ENCODE measurements around the gene NFKB1.
A peak's percentile ranks its signal among the peaks of the same experiment; 100 is the strongest.
"Not testable (repeated sequence)": the region's sequence is repeated elsewhere in the genome, so short reads cannot be mapped to it uniquely, and the experiment has no call there.

Gene NFKB1

GRCh38 chr4:102599886-102600285 is 98.7 kb downstream of the NFKB1 start:
- DNase-seq (ENCODE audit: low read depth): no peak

GRCh38 chr4:102600689-102601088 is 99.5 kb downstream of the NFKB1 start:
- DNase-seq (ENCODE audit: low read depth): no peak

DNA sequence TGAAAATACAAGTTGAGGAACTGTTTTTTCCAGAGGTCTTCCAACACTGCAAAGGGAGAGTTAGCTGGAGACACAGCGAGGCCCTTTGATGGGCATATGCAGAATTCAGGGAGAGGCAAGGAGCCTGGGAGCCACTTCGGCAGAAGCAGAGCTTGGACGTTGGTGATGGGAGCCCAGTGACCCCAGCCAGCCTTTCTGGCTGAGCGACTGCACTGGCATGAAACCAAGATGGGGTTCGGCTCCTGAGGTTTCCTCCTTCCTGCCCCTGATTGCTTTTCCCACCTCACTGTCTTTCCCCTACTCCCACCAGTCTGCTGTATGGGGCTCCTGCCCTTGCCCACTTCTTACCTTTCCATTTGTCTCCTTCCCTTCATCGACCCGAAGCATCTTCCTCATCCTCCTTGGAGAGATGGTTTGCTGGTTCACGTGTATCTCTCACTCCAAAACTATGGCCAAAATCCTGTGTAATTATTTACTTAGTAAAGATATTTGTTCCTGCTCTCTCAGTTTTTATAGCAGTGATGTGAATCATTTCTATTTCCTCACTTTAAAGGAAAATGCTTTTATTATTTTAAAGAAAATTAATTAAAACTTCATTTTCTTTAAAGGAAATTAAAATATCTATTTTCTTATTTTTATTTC is 100.5 kb downstream of the NFKB1 start:
- DNase-seq (ENCODE audit: low read depth): no peak

- DNase-seq (ENCODE audit: low read depth): no peak
These were observed 103.2 kb downstream of the NFKB1 start for GRCh38 chr4:102604222-102604940.

GRCh38 chr4:102606261-102606660 is 105.1 kb downstream of the NFKB1 start:
- DNase-seq (ENCODE audit: low read depth): no peak

- DNase-seq (ENCODE audit: low read depth): no peak
These were observed 105.8 kb downstream of the NFKB1 start for GRCh38 chr4:102606846-102607450.

- no peak for DNase-seq (ENCODE audit: low read depth)
These were observed 107.0 kb downstream of the NFKB1 start for GRCh38 chr4:102608190-102608589.

GRCh38 chr4:102610007-102610406 is 108.8 kb downstream of the NFKB1 start:
- DNase-seq (ENCODE audit: low read depth): no peak

DNA sequence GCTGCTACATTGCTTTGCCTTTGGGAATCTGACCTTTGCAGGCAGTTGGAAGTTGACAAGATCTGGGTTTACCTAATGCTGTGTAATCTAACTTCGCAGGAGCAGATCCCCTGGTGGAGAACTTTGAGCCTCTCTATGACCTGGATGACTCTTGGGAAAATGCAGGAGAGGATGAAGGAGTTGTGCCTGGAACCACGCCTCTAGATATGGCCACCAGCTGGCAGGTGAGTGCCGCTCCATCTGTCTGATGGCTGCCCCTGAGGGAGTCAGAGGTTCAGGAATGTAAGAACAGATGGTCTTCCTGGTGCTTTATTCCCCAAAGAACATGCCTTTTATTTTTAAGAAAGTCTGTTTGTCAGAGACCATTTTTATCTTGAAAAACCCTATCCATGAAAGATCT is 109.3 kb downstream of the NFKB1 start:
- no peak for DNase-seq (ENCODE audit: low read depth)

GRCh38 chr4:102612210-102612609 is 111.1 kb downstream of the NFKB1 start:
- DNase-seq (ENCODE audit: low read depth): no peak

DNA sequence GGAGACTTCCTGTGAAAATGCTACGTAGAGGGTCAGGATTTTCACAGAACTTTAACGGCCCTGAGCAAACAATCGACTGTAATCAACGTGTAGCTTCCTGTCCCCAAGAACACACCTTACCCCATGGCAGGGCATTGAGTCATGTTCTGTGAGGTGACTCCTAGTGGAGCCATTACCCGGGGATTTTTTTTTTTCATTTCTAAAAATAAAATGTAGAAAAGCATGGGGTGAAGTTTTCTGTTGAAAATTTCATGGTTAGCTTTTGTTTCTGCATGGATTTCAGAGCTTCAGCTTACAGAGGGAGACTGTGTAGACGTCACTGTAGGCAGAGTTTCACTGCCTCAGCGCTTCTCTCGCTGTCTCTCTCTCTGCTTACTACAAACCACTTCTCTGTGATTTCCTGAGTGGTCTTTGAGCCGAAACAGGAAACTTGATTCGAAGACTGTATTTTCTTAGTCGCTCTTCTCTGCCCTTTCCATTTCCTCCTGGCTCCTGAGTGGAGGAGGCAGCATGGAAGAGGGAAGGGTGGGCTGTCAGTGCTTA is 111.7 kb downstream of the NFKB1 start:
- no peak for DNase-seq (ENCODE audit: low read depth)

DNA sequence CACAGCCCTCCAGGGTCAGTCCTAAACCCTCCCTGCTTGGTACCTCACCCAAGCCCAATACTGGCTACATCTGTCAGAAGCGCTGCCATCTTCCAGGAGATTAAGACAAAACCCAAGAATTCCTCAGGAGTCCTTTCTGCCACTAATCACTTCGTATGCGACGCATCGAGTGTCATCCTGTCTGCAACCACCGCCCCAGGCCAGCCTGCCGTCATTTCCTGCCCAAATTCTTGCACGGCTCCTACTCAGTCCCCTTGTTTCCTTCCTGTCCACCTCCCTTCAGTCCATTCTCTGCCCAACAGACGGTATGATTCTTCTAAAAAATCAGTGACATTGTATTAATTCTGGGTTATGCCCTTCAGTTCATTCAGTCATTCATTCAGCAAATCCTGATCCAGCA is 113.6 kb downstream of the NFKB1 start:
- no peak for DNase-seq (ENCODE audit: low read depth)

DNA sequence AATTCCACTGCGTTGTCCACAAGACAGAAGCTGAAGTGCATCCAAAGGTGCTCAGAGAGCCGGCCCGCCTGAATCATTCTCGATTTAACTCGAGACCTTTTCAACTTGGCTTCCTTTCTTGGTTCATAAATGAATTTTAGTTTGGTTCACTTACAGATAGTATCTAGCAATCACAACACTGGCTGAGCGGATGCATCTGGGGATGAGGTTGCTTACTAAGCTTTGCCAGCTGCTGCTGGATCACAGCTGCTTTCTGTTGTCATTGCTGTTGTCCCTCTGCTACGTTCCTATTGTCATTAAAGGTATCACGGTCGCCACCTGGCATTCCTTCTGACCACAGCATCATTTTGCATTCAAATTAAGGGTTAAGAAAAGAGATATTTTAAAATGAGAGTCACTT is 115.5 kb downstream of the NFKB1 start:
- no peak for DNase-seq (ENCODE audit: low read depth)

- not testable (repeated sequence) for DNase-seq (ENCODE audit: low read depth)
These were observed 117.9 kb downstream of the NFKB1 start for GRCh38 chr4:102619021-102619420.

DNA sequence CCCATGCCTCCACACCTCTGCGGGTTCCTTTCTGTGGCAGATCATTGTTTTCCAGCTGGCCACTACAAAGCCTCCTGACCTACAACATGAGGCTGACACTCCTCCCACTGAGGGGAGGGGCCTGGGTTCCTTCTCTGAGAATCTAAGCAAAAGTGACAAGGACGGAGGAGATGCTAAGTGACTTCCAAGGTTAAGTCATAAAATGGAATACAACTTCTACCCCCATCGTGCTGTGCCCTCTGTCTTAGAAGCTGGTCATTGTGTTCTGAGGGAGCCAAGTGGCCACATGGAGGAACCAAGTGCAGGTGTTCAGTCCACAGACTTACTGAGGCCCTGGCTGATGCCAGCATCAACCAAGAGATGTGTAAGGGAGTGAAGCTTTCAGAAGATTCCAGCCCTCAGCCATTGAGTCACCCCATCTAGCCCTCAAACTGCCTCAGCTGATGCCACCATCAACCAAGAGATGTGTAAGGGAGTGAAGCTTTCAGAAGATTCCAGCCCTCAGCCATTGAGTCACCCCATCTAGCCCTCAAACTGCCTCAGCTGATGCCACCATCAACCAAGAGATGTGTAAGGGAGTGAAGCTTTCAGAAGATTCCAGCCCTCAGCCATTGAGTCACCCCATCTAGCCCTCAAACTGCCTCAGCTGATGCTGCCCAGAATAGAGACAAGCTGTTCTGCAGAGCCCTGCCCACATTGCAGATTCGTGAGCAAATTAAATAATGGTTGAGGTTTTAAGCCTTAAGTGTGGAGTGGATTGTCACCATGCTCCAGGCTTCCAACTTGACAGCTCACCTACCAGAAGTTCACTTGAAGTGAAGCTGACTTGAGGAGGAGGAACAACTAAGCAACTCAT is 118.8 kb downstream of the NFKB1 start:
- peak; percentile 26 for DNase-seq (ENCODE audit: low read depth)

GRCh38 chr4:102620697-102621497 is 119.7 kb downstream of the NFKB1 start:
- peak; percentile 67 for DNase-seq (ENCODE audit: low read depth)

- no peak for DNase-seq (ENCODE audit: low read depth)
These were observed 122.5 kb downstream of the NFKB1 start for GRCh38 chr4:102623622-102624021.

GRCh38 chr4:102624505-102624904 is 123.3 kb downstream of the NFKB1 start:
- no peak for DNase-seq (ENCODE audit: low read depth)

DNA sequence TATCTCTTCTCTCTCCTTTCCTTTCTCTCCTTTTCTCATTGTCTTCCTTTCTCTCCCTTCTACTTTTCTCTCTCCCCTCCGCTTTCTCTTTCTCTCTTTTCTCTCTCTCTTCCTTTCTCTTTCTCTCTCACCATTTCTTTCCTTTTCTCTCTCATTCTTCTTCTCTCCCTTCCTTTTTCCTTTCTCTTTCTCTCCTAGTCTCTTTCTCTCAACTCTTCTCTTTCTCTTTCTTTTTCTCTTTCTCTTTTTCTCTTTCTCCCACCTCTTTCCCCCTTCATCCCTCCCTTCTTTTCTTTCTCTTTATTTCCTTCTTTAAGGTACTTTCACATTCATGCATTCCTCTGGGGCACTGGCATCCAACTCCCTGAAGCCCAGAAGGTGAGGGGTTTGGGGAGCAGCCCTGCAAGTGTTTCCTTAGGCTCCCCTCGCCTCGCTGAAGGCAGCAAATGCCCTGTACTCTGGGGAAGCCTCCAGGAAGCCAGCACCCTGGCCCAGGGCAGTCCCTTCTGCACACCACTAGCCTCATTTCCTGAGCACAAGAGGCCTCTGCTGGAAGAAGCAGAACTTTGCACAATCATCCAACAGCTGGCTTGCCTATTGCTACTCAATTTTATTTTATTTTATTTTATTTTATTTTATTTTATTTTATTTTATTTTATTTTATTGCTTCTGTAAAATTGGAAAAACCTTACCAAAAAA is 124.2 kb downstream of the NFKB1 start:
- no peak for DNase-seq (ENCODE audit: low read depth)

DNA sequence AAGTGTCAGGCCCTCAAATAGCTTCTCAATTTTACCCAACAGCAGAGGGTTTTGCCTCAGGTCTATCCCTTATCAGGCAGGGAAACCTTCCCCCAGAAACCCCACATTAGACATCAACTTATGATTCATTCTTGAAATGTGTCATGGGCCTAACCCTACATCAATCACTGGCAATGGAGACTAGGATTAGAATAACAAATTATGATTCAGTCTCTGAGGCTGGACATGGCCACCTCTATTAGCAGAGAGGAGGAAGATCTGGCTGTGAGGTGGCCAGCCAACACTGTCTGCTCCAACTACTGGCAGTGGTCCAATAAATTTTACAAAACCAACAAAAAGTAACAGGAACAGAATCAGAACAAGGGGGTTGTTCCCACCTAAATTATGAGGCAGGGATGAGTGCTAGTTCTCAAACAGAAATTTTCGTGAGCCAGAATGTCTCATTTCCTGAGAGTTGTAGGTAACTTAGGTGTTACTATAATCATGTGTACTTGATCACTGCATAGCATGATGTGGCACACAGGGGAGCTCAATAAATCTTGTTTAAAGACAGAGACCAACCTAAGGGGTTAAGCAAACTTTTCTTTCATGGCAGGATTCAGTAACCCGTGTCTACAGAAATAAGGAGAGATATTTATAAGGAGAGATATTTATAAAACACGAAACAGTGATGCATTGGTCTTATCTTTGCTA is 126.8 kb downstream of the NFKB1 start:
- DNase-seq (ENCODE audit: low read depth): no peak
